AG04450 (cell line): ENCODE data around the gene CCS. TPM values are rescaled to one million over a fixed set of nuclear protein-coding genes. Genes with fewer than 3 reads are reported as not detected.

Experiments used
- CTCF ChIA-PET: fragments of 300-600, 350-600 bp; formaldehyde crosslinking; extraction: SDS; loops from one replicate; lab custom pipeline; 2022; ENCODE audit warnings: antibody characterized with exemption, inconsistent platforms; lab: Charles Lee
- POLR2A ChIA-PET: fragments of 350-600 bp; formaldehyde crosslinking; extraction: SDS; loops from one replicate; lab custom pipeline; 2021; ENCODE audit warnings: antibody characterized with exemption, inconsistent platforms; lab: Yijun Ruan, JAX
- DNase-seq: peaks from one replicate; pipeline ENCODE4 v3.0.0-alpha.2; 2011; ENCODE audit warnings: low read depth, low spot score
- H3K27ac ChIP-seq: one replicate; pipeline ENCODE4 v1.5.1; 2012; ENCODE audit warnings: low read depth, low read length, control low read depth
- H3K27me3 ChIP-seq: one replicate; pipeline ENCODE4 v1.6.0; 2012; ENCODE audit warnings: low read length; ENCODE audit not compliant: control insufficient read depth, insufficient read depth
- H3K4me3 ChIP-seq: 2 replicates; pipeline ENCODE4 v1.5.1; 2011; ENCODE audit warnings: mild to moderate bottlenecking, low read depth, low read length, control low read depth
- H3K9me3 ChIP-seq: 2 replicates; pipeline ENCODE4 v1.5.1; 2012; ENCODE audit warnings: low read length; ENCODE audit not compliant: control insufficient read depth, insufficient read depth
- polyA plus RNA-seq: library from polyadenylated mRNA; depleted of rRNA; stranded (reverse); fragments of >200 nt; gene quantifications from 2 replicates; pipeline ENCODE4 v1.2.3, GENCODE V29; 2011
- TF ChIP-seq, protein P1 (sequence below): IDR thresholded peaks from 2 replicates; pipeline ENCODE4 v1.5.1; 2011; ENCODE audit warnings: low read depth, low read length, control low read depth, inconsistent platforms

The CCS gene
- polyA plus RNA-seq, 1 experiment, result 26.7 TPM

DNA sequence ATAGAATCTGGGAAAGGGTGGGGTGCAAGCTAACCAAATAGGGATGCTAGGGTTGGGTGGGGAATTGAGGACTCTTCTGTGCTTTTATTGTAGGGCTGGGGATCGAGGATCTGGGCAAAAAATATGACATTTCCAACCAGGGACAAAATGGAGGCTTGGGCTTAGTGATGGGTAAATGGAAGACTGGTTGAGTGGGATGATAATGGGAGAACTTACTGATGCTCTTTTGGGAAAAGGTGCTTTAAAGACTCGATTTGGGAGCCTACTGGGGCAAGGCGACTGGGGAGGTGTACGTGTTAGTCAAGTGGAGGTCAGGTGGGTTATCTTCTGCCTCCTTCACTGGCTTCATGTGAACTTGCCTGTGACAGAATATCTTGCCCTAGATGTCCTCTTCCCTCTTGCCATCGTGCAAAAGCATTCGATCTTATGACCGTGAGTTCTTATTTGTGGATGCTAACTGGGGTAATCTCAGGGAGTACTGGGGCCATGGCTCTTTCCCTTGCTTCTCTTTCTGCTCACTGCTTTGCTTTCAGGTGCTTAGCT lies 35.1 kb downstream of the CCS start:
- POLR2A ChIA-PET, result no interaction called here
- TF ChIP-seq, protein P1, sequence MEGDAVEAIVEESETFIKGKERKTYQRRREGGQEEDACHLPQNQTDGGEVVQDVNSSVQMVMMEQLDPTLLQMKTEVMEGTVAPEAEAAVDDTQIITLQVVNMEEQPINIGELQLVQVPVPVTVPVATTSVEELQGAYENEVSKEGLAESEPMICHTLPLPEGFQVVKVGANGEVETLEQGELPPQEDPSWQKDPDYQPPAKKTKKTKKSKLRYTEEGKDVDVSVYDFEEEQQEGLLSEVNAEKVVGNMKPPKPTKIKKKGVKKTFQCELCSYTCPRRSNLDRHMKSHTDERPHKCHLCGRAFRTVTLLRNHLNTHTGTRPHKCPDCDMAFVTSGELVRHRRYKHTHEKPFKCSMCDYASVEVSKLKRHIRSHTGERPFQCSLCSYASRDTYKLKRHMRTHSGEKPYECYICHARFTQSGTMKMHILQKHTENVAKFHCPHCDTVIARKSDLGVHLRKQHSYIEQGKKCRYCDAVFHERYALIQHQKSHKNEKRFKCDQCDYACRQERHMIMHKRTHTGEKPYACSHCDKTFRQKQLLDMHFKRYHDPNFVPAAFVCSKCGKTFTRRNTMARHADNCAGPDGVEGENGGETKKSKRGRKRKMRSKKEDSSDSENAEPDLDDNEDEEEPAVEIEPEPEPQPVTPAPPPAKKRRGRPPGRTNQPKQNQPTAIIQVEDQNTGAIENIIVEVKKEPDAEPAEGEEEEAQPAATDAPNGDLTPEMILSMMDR, result no peak

DNA sequence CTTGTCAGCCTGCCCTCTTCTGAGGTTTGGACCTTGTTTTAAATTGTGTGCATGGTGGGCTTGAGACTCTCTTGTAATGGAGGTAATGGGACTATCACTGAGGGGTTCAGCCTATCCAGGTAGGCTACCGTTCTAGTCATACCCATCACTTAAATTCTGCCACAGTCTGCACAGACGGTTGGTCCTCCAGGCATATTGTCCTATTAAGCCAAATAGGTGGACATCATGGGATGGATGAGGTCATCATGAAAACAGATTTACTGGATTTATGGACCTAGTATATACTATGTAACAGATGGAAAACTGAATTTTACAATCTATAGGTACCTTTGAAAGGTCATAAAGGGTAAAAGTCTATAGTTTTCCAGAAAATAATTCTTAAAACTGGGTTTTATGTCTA lies 36.4 kb downstream of the CCS start:
- H3K27me3 ChIP-seq, result no peaks in the 10 kb centered on the region
- DNase-seq, result no peak
- no peak overlapping the region for H3K4me3 ChIP-seq
- TF ChIP-seq, protein P1, result no peak
- ChIA-PET POLR2A (interaction anchor here (1.3 kb wide), 1 partner anchor 8 kb away, joined by 3 read pairs; no protein-coding TSS in a partner anchor), CTCF (no interaction called here)
- no peaks in the 10 kb centered on the region; the same call in 1 of the 2 replicates for H3K9me3 ChIP-seq
- no peak overlapping the region for H3K27ac ChIP-seq

More for the DNA sequence above, 35.1 kb downstream of the CCS start:
- no peak overlapping the region for H3K4me3 ChIP-seq
- no peak for DNase-seq
- no peaks in the 10 kb centered on the region for H3K27me3 ChIP-seq
- no peak overlapping the region for H3K27ac ChIP-seq
- CTCF ChIA-PET, result no interaction called here
- H3K9me3 ChIP-seq, result no peaks in the 10 kb centered on the region; the same call in 1 of the 2 replicates

DNA sequence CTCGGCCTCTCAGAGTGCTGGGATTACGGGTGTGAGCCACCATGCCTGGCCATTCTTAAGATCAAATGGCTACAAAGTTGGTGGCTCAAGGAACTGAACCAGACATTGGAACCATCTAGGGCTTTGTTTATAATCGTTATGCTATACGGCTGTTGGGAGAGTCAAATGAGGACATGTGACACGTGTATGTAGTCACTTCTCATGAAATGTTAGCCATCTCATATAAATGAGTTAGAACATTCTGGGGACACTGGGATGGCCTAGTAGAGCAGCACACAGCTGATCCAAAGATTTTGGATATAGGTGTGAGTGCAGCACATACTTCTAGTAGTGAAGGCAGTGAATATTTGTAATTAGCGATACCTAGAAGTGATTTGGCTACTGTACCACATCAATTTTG lies 38.9 kb downstream of the CCS start:
- no peak for DNase-seq
- H3K27me3 ChIP-seq, result no peaks in the 10 kb centered on the region
- CTCF ChIA-PET, result no interaction called here
- POLR2A ChIA-PET, result no interaction called here
- TF ChIP-seq, protein P1, result no peak
- H3K4me3 ChIP-seq, result no peak overlapping the region
- H3K9me3 ChIP-seq, result no peaks in the 10 kb centered on the region
- H3K27ac ChIP-seq, result no peak overlapping the region

DNA sequence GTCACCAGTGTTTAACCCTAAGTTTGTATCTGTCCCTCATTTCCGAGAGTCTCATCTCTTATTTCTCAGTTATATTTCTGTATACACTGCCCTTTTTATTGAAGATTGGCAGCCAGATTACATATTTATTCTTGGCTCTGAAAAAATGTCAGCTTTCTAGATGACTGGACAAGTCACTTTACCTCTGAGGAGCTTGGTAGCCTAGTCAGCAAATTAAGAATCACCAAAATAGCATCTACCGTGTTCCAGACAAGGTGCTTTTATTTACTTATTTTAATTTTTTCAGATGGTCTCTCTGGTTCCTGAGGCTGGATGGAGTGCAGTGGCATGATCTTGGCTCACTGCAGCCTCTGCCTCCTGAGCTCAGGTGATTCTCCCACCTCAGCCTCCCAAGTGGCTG lies 40.0 kb downstream of the CCS start:
- H3K27me3 ChIP-seq, result no peaks in the 10 kb centered on the region
- H3K4me3 ChIP-seq, result no peak overlapping the region
- TF ChIP-seq, protein P1, result no peak
- ChIA-PET POLR2A (no interaction called here), CTCF (no interaction called here)
- H3K27ac ChIP-seq, result no peak overlapping the region
- H3K9me3 ChIP-seq, result no peaks in the 10 kb centered on the region
- DNase-seq, result no peak

DNA sequence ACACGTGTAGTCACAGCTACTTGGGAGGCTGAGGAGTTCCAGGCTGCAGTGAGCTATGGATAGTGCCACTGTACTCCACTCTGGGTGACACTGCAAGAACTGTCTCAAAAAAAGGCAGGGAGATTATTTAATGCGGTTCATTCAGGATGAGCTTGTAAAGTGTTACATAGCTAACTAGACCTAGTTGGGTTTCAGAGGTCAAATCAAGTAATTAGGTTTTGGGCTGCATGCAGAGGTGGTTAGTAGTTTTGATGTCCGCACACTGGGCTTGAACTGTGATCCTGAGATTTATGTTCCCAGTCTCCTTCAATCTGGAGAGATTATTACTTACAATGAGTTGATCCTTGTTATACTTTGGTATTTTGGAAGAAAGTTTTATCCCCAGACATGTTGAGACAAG lies 43.4 kb downstream of the CCS start:
- POLR2A ChIA-PET, result interaction anchor here (3.0 kb wide), 1 partner anchor 18 kb away, joined by 61 read pairs; the partner anchor contains the start of gene RBM14
- no peak overlapping the region for H3K27ac ChIP-seq
- TF ChIP-seq, protein P1, result no peak
- no peaks in the 10 kb centered on the region for H3K27me3 ChIP-seq
- no peak overlapping the region for H3K4me3 ChIP-seq
- no peaks in the 10 kb centered on the region; the same call in 1 of the 2 replicates for H3K9me3 ChIP-seq
- no peak for DNase-seq
- CTCF ChIA-PET, result no interaction called here
